Activated CD4-positive, alpha-beta T cell treated with anti-CD3 and anti-CD28 coated beads, Interleukin-2, amount 10 ng/mL, durations not matched to agents 7 days and 5 days (primary cell): ENCODE data around the gene C12orf42. TPM values are rescaled to one million over a fixed set of nuclear protein-coding genes. Genes with fewer than 3 reads are reported as not detected.

ENCODE experiments used
- CTCF ChIA-PET: fragments of 350-600 bp; sonication (Branson Sonifier 250); formaldehyde crosslinking; loops from one replicate; lab custom pipeline; 2021; ENCODE audit warnings: antibody characterized with exemption; lab: Charles Lee
- POLR2A ChIA-PET: fragments of 350-600 bp; sonication (Branson Sonifier 250); formaldehyde crosslinking; loops from one replicate; lab custom pipeline; 2021; ENCODE audit warnings: antibody characterized with exemption; lab: Charles Lee
- DNase-seq: peaks from one replicate; pipeline ENCODE4 v3.0.0-alpha.2; 2020
- H3K27ac Mint-ChIP-seq: one replicate; pipeline ENCODE4 v1.8.0; 2021; ENCODE audit warnings: mild to moderate bottlenecking, moderate library complexity, mixed read lengths
- H3K27me3 Mint-ChIP-seq: one replicate; pipeline ENCODE4 v1.8.0; 2021; ENCODE audit warnings: mixed read lengths
- H3K36me3 Mint-ChIP-seq: one replicate; pipeline ENCODE4 v1.8.0; 2021; ENCODE audit warnings: low read depth, mixed read lengths
- H3K4me1 Mint-ChIP-seq: one replicate; pipeline ENCODE4 v1.8.0; 2021; ENCODE audit warnings: mixed read lengths
- H3K4me3 Mint-ChIP-seq: one replicate; pipeline ENCODE4 v1.8.0; 2021; ENCODE audit warnings: mild to moderate bottlenecking, moderate library complexity, mixed read lengths
- H3K9me3 Mint-ChIP-seq: one replicate; pipeline ENCODE4 v1.8.0; 2021; ENCODE audit warnings: mixed read lengths
- total RNA-seq, 2 experiments: library from RNA; stranded (reverse); gene quantifications; one replicate each; pipeline ENCODE4 v1.2.3, GENCODE V29; 2021

Gene C12orf42
- 1 to 10 TPM in 1 of 2 experiments, under 1 TPM in 1; 0.57 to 1.0 TPM for total RNA-seq

- ChIA-PET POLR2A (no interaction called here), CTCF (interaction anchor here (0.9 to 1.2 kb wide), 2 partner anchors 9 to 12 kb away, joined by 3 read pairs; no protein-coding TSS in a partner anchor)
- H3K27ac Mint-ChIP-seq: no peak within 1 kb of the TSS
- H3K27me3 Mint-ChIP-seq: peaks cover 47% of the 10 kb centered on the region
- H3K36me3 Mint-ChIP-seq: no peaks in the 10 kb centered on the region
- peak; percentile 37 for DNase-seq
- peaks cover 11% of the 10 kb centered on the region for H3K4me1 Mint-ChIP-seq
- peaks cover 3% of the 10 kb centered on the region for H3K9me3 Mint-ChIP-seq
- H3K4me3 Mint-ChIP-seq: peak within 1 kb of the TSS; percentile 64
These were observed at the start of gene C12orf42 for GRCh38 chr12:103495469-103496456. Gene C12orf42, minus strand, starts transcription at chr12:103495968. Its CDS starts 17,542 bp downstream, at chr12:103478426.

GRCh38 chr12:103542078-103542477, 46.3 kb upstream of the C12orf42 start:
- Mint-ChIP-seq H3K9me3 (no peaks in the 10 kb centered on the region), H3K27ac (no peak overlapping the region), H3K36me3 (no peaks in the 10 kb centered on the region), H3K4me3 (no peak overlapping the region), H3K27me3 (peaks cover 7% of the 10 kb centered on the region), H3K4me1 (no peaks in the 10 kb centered on the region)
- ChIA-PET CTCF (interaction anchor here (1.8 kb wide), 1 partner anchor 19 kb away, joined by 5 read pairs; no protein-coding TSS in a partner anchor), POLR2A (no interaction called here)
- DNase-seq: no peak

DNA sequence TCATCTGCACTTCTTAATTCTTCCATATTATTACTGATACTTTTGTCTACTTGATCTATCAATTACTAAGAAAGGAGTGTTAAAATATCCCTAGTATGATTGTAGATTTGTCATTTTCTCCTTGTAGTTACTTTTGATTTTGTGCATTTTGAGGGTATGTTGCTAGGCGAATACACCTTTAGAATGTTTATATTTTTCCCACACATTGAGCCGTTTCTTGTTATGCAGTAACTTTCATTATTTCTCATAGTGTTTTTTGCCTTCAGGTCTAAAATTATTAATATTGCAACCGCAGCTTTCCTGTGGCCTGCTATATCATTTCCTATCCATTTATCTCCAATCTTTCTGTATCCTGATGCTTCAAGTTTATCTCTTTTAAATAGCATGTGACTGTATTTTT, 44.6 kb upstream of the C12orf42 start:
- no peaks in the 10 kb centered on the region for H3K4me1 Mint-ChIP-seq
- H3K4me3 Mint-ChIP-seq: no peak overlapping the region
- no peaks in the 10 kb centered on the region for H3K9me3 Mint-ChIP-seq
- H3K27ac Mint-ChIP-seq: no peak overlapping the region
- POLR2A ChIA-PET: no interaction called here
- no peak for DNase-seq
- CTCF ChIA-PET: interaction anchor here (1.1 kb wide), 1 partner anchor 13 kb away, joined by 3 read pairs; no protein-coding TSS in a partner anchor
- H3K27me3 Mint-ChIP-seq: peaks cover 4% of the 10 kb centered on the region
- H3K36me3 Mint-ChIP-seq: no peaks in the 10 kb centered on the region

DNA sequence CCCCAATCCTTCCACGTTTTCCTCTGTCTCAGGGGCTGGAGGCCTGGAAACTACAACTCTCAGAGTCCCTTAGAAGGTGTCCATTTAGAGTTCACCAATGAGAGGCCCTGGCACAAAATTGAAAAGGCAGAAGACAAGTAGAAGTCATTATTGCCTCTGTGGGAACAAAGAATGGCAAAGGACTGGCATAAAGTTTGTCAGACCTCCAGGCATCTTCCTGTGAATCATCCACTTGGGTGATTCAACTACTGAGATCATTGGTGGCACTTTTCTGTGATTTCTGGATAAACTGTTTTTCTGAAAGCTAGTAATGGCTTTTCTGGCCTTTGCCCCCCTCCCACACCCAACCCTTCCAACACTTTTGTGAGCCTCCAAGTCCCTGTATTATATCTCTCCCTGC, 42.6 kb upstream of the C12orf42 start:
- no peak for DNase-seq
- ChIA-PET CTCF (interaction anchor here (0.6 to 1.2 kb wide), 2 partner anchors 10 to 1654 kb away, joined by 3 to 4 read pairs; no protein-coding TSS in a partner anchor), POLR2A (no interaction called here)
- Mint-ChIP-seq H3K36me3 (no peaks in the 10 kb centered on the region), H3K4me3 (no peak overlapping the region), H3K27ac (no peak overlapping the region), H3K9me3 (no peaks in the 10 kb centered on the region), H3K27me3 (peaks cover 5% of the 10 kb centered on the region), H3K4me1 (no peaks in the 10 kb centered on the region)

GRCh38 chr12:103530307-103531066, 34.7 kb upstream of the C12orf42 start:
- DNase-seq: no peak
- Mint-ChIP-seq H3K4me3 (no peak overlapping the region), H3K36me3 (no peaks in the 10 kb centered on the region), H3K27me3 (peaks cover 2% of the 10 kb centered on the region), H3K27ac (no peak overlapping the region), H3K9me3 (no peaks in the 10 kb centered on the region), H3K4me1 (no peaks in the 10 kb centered on the region)
- CTCF ChIA-PET: no interaction called here
- POLR2A ChIA-PET: interaction anchor here (0.6 kb wide), 1 partner anchor 29 kb away, joined by 3 read pairs; no protein-coding TSS in a partner anchor

DNA sequence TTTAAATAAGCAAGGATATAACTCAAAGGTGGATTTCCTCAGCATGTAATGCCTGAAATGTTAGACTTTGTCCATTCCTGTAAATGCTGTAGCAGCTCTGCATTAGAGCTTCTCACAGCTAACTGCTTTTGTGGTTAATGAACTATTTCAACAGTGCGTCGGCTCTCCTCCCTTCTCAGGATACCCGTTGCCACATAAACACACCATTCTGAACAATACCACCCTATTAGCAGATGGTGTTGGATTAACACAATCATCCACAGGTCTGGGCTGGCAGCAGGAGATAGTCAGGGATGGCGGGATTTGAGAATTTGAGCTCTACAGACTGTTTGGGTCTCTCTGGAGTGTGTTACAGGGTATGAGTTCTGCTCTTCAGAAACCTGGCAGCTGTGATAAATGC, 33.5 kb upstream of the C12orf42 start:
- H3K9me3 Mint-ChIP-seq: no peaks in the 10 kb centered on the region

DNA sequence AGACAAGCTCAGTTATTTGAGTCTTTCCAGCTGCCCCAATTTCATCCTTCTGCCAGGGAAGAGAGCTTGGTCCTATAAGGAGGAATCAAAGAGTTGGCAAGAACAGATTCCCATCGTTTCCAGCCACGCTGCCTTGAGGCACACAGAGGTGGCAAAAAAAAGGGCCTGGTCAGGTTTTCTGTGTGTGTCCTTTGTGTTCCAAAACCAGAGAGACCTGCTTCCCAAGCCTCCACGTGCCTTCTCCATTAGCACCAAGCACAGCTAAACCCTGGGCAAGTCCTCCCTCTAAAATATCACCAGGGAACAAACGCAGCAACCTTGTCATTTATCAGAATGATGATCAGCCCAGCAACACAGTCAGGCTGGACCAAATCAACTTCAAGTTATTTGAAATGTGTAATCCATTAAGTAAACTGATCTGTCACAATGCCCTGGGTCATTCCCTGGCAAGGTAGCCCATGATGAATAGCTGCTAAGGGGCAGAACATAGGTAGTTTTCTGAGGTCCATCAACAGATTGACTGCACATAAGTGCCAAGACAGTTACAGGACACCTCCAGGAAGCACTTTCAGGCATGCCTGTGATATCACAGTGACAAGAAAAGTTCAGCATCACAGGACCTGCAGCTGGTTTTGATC, 28.6 kb upstream of the C12orf42 start:
- peaks cover 2% of the 10 kb centered on the region for H3K27me3 Mint-ChIP-seq
- no peaks in the 10 kb centered on the region for H3K36me3 Mint-ChIP-seq
- H3K9me3 Mint-ChIP-seq: no peaks in the 10 kb centered on the region
- no peak overlapping the region for H3K4me3 Mint-ChIP-seq
- DNase-seq: no peak
- no peaks in the 10 kb centered on the region for H3K4me1 Mint-ChIP-seq
- H3K27ac Mint-ChIP-seq: no peak overlapping the region
- ChIA-PET CTCF (interaction anchor here (1.3 kb wide), 1 partner anchor 10 kb away, joined by 4 read pairs; no protein-coding TSS in a partner anchor), POLR2A (no interaction called here)

More for the DNA sequence above, 33.5 kb upstream of the C12orf42 start:
- Mint-ChIP-seq H3K36me3 (no peaks in the 10 kb centered on the region), H3K4me3 (no peak overlapping the region), H3K27me3 (no peaks in the 10 kb centered on the region), H3K27ac (no peak overlapping the region), H3K4me1 (no peaks in the 10 kb centered on the region)
- no peak for DNase-seq
- CTCF ChIA-PET: no interaction called here
- POLR2A ChIA-PET: no interaction called here

GRCh38 chr12:103523771-103524170, 28.0 kb upstream of the C12orf42 start:
- POLR2A ChIA-PET: no interaction called here
- Mint-ChIP-seq H3K27me3 (peaks cover 2% of the 10 kb centered on the region), H3K4me1 (no peaks in the 10 kb centered on the region), H3K9me3 (no peaks in the 10 kb centered on the region), H3K27ac (no peak overlapping the region), H3K36me3 (no peaks in the 10 kb centered on the region), H3K4me3 (no peak overlapping the region)
- CTCF ChIA-PET: no interaction called here
- DNase-seq: no peak

- Mint-ChIP-seq H3K9me3 (no peaks in the 10 kb centered on the region), H3K36me3 (no peaks in the 10 kb centered on the region), H3K27ac (no peak overlapping the region), H3K4me3 (no peak overlapping the region), H3K4me1 (no peaks in the 10 kb centered on the region), H3K27me3 (peaks cover 2% of the 10 kb centered on the region)
- DNase-seq: no peak
- ChIA-PET POLR2A (no interaction called here), CTCF (no interaction called here)
These were observed 25.0 kb upstream of the C12orf42 start for GRCh38 chr12:103520686-103521215.

DNA sequence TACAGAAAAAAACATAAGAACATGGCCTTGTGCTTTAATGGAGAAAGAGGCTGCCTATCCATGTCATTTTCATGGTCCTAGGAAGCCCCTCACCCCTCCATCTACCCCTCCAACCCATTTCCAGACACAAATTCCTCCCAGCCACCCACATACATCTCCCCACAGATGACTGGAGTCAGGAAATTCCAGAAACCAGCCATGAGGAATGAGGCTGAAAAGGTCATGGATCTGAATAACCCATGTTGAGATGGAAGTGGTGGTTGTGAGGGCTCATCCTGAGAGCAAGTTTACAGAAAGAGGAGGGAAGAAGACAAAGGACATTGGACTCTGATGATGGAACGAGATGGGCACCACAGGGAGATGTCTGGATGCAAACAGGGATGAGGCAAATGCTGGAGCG, 23.9 kb upstream of the C12orf42 start:
- no peaks in the 10 kb centered on the region for H3K4me1 Mint-ChIP-seq
- peaks cover 2% of the 10 kb centered on the region for H3K27me3 Mint-ChIP-seq
- ChIA-PET POLR2A (no interaction called here), CTCF (no interaction called here)
- no peaks in the 10 kb centered on the region for H3K9me3 Mint-ChIP-seq
- no peak overlapping the region for H3K4me3 Mint-ChIP-seq
- no peaks in the 10 kb centered on the region for H3K36me3 Mint-ChIP-seq
- no peak overlapping the region for H3K27ac Mint-ChIP-seq
- no peak for DNase-seq

- H3K4me3 Mint-ChIP-seq: no peak overlapping the region
- H3K27ac Mint-ChIP-seq: no peak overlapping the region
- ChIA-PET POLR2A (no interaction called here), CTCF (no interaction called here)
- no peak for DNase-seq
- H3K4me1 Mint-ChIP-seq: no peaks in the 10 kb centered on the region
- H3K9me3 Mint-ChIP-seq: no peaks in the 10 kb centered on the region
- H3K27me3 Mint-ChIP-seq: peaks cover 2% of the 10 kb centered on the region
- H3K36me3 Mint-ChIP-seq: no peaks in the 10 kb centered on the region
These were observed 23.1 kb upstream of the C12orf42 start for GRCh38 chr12:103518899-103519298.

DNA sequence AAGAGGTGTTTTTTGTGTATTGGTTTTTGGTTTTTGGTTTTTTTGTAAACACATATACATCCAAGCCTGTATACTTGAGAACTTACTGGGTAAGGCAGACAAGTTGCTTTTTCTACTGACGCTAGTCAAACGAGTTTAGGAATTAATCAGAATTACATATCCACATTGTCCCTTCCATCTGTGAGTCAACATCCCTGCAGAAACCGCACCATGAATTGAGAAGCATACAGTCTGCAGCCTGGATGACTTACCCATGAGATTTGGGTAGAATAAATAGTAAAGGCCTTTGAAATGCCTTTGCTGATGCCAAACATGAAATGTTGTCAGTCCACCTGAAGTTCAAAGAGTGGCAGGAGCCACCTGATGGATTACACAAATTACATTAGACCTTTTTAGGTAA, 21.4 kb upstream of the C12orf42 start:
- Mint-ChIP-seq H3K4me1 (no peaks in the 10 kb centered on the region), H3K27me3 (no peaks in the 10 kb centered on the region), H3K27ac (no peak overlapping the region), H3K9me3 (no peaks in the 10 kb centered on the region), H3K4me3 (no peak overlapping the region), H3K36me3 (no peaks in the 10 kb centered on the region)
- ChIA-PET POLR2A (no interaction called here), CTCF (no interaction called here)
- DNase-seq: no peak
